Activated CD4-positive, alpha-beta T cell treated with anti-CD3 and anti-CD28 coated beads for 36 hours (primary cell): ENCODE data around the gene WNT1. TPM values are rescaled to one million over a fixed set of nuclear protein-coding genes. Genes with fewer than 3 reads are reported as not detected.

Experiments used
- ATAC-seq: fragments of 200-7000 bp; cut with Tn5 transposase; one replicate; pipeline ENCODE4 v1.10.0; 2021; ENCODE audit warnings: mild to moderate bottlenecking, moderate library complexity
- CTCF ChIA-PET: fragments of 350-600 bp; sonication (Branson Sonifier 250); formaldehyde crosslinking; loops from one replicate; lab custom pipeline; 2021; ENCODE audit warnings: antibody characterized with exemption; lab: Charles Lee
- POLR2A ChIA-PET: fragments of 350-600 bp; sonication (Branson Sonifier 250); formaldehyde crosslinking; loops from one replicate; lab custom pipeline; 2021; ENCODE audit warnings: antibody characterized with exemption, inconsistent platforms; lab: Charles Lee
- DNase-seq: peaks from one replicate; pipeline ENCODE4 v3.0.0-alpha.2; 2020
- H3K27ac Mint-ChIP-seq: one replicate; pipeline ENCODE4 v1.8.0; 2021; ENCODE audit warnings: mixed read lengths
- H3K27me3 Mint-ChIP-seq: one replicate; pipeline ENCODE4 v1.8.0; 2021; ENCODE audit warnings: mixed read lengths
- H3K36me3 Mint-ChIP-seq: one replicate; pipeline ENCODE4 v1.8.0; 2021; ENCODE audit warnings: low read depth, mixed read lengths
- H3K4me1 Mint-ChIP-seq: one replicate; pipeline ENCODE4 v1.8.0; 2021; ENCODE audit warnings: mixed read lengths
- H3K4me3 Mint-ChIP-seq: one replicate; pipeline ENCODE4 v1.8.0; 2021; ENCODE audit warnings: mild to moderate bottlenecking, moderate library complexity, mixed read lengths
- H3K9me3 Mint-ChIP-seq: one replicate; pipeline ENCODE4 v1.8.0; 2021; ENCODE audit warnings: low read depth, mixed read lengths
- intact Hi-C, 2 experiments: fragments of 100-400 bp; cut with DNase I in 1 of 2; cut with micrococcal nuclease in 1 of 2; formaldehyde crosslinking; loops; one replicate each; pipeline versions ENCODE4 v1.14.2 to v1.15.1; 2022 to 2024; cut with DNase I, micrococcal nuclease
- total RNA-seq, 2 experiments: library from RNA; stranded (reverse); gene quantifications; one replicate each; pipeline ENCODE4 v1.2.3, GENCODE V29; 2021

The WNT1 gene
- total RNA-seq, result not detected

- intact Hi-C loops, result loop anchor here (1.0 to 10.0 kb wide), 8 partner anchors 41 to 974 kb away; partner anchors contain the start of genes COL2A1 (in 1 of the 2), DNAJC22 (in 1 of the 2), FKBP11 (in 1 of the 2) and KANSL2 (in 1 of the 2)
- POLR2A ChIA-PET, result interaction anchor here (0.5 to 0.6 kb wide), 2 partner anchors 32 to 210 kb away, joined by 3 to 5 read pairs; no protein-coding TSS in a partner anchor
Observed at GRCh38 chr12:48978291-48978740, at the start of gene WNT1. WNT1 (plus strand) TSS chr12:48978322; CDS start chr12:48978651, 329 bp downstream.

DNA sequence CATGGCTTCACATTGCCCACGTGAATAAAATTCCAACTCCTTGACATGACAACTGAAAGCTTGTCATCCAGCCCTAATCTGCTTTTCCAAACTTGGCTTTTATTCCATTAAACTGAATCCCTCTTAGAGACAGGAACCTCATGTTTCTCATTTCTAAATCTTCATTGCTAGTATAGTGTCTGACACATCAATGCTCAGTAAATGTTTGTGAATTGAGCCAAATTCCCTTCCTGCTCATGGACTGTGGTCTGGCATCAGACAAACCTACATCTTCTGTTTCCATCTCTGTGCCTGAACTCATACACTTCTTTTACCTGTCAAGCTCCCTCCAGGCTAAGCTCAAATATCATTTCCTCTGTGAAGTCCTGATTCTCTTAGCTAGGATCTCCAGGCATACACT is 48.6 kb upstream of the WNT1 start:
- H3K4me3 Mint-ChIP-seq, result no peak overlapping the region
- POLR2A ChIA-PET, result no interaction called here
- CTCF ChIA-PET, result interaction anchor here (0.6 to 7.6 kb wide), 7 partner anchors 7 to 77 kb away, joined by 3 to 73 read pairs (median 4); partner anchors contain the start of gene FKBP11

More at GRCh38 chr12:48978291-48978740, at the start of gene WNT1:
- ATAC-seq, result no peak
- no peak for DNase-seq
- Mint-ChIP-seq H3K4me3 (peak within 1 kb of the TSS; percentile 54), H3K27me3 (peaks cover 70% of the 10 kb centered on the region), H3K4me1 (peaks cover 50% of the 10 kb centered on the region), H3K27ac (peak within 1 kb of the TSS; percentile 10), H3K9me3 (no peaks in the 10 kb centered on the region), H3K36me3 (no peaks in the 10 kb centered on the region)
- CTCF ChIA-PET, result interaction anchor here (0.9 to 13.1 kb wide), 16 partner anchors 10 to 163 kb away, joined by 3 to 246 read pairs (median 6); partner anchors contain the start of genes ARF3, DDN, DDX23 and DHH

DNA sequence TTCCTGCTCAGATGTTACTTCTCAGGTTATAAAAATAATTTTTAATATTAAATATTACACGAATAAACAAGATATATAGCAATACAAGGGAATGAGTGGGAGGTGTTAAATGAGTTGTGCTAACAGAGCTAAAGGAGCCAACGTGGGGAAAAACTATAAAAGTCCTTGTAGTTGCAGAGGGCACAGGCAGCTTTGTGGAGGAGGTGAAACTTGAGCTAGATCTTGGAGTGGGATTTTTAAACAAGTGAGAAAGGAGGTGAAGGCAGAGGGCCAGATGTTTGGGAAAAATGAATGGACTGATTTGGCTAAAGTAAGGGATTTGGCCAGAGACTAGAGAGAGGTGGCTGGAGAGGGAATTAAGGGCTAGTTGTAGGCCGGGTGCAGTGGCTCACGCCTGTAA is 47.6 kb upstream of the WNT1 start:
- CTCF ChIA-PET, result interaction anchor here (0.6 to 7.6 kb wide), 9 partner anchors 7 to 149 kb away, joined by 3 to 73 read pairs (median 3); partner anchors contain the start of genes ARF3 and FKBP11
- no peak overlapping the region for H3K4me3 Mint-ChIP-seq
- no peak for DNase-seq
- intact Hi-C loops, result no loop called here
- ATAC-seq, result no peak
- no peak overlapping the region for H3K27ac Mint-ChIP-seq
- peaks cover 21% of the 10 kb centered on the region for H3K36me3 Mint-ChIP-seq
- no peaks in the 10 kb centered on the region for H3K9me3 Mint-ChIP-seq
- POLR2A ChIA-PET, result interaction anchor here (0.6 kb wide), 1 partner anchor 42 kb away, joined by 3 read pairs; no protein-coding TSS in a partner anchor
- H3K4me1 Mint-ChIP-seq, result peaks cover 32% of the 10 kb centered on the region
- no peaks in the 10 kb centered on the region for H3K27me3 Mint-ChIP-seq

More for the DNA sequence above, 48.6 kb upstream of the WNT1 start:
- Mint-ChIP-seq H3K27ac (no peak overlapping the region), H3K27me3 (no peaks in the 10 kb centered on the region), H3K4me1 (peaks cover 31% of the 10 kb centered on the region), H3K36me3 (peaks cover 17% of the 10 kb centered on the region), H3K9me3 (no peaks in the 10 kb centered on the region)
- no peak for ATAC-seq
- DNase-seq, result no peak
- intact Hi-C loops, result no loop called here

GRCh38 chr12:48932878-48933277 is 45.2 kb upstream of the WNT1 start:
- H3K4me1 Mint-ChIP-seq, result peaks cover 23% of the 10 kb centered on the region
- CTCF ChIA-PET, result interaction anchor here (0.6 to 7.6 kb wide), 5 partner anchors 10 to 80 kb away, joined by 4 to 73 read pairs (median 5); partner anchors contain the start of genes DDX23, FKBP11 and WNT1
- DNase-seq (no peak), ATAC-seq (peak; percentile 33)
- no peak overlapping the region for H3K4me3 Mint-ChIP-seq
- peak overlapping the region; percentile 51 for H3K27ac Mint-ChIP-seq
- intact Hi-C loops, result no loop called here
- H3K9me3 Mint-ChIP-seq, result no peaks in the 10 kb centered on the region
- H3K36me3 Mint-ChIP-seq, result peaks cover 33% of the 10 kb centered on the region
- H3K27me3 Mint-ChIP-seq, result no peaks in the 10 kb centered on the region
- POLR2A ChIA-PET, result no interaction called here

- POLR2A ChIA-PET, result interaction anchor here (0.8 kb wide), 1 partner anchor 55 kb away, joined by 5 read pairs; no protein-coding TSS in a partner anchor
- DNase-seq (no peak), ATAC-seq (peak; percentile 45)
- Mint-ChIP-seq H3K36me3 (peaks cover 33% of the 10 kb centered on the region), H3K9me3 (no peaks in the 10 kb centered on the region), H3K4me3 (no peak overlapping the region), H3K4me1 (peaks cover 23% of the 10 kb centered on the region), H3K27me3 (no peaks in the 10 kb centered on the region), H3K27ac (peak overlapping the region; percentile 33)
- CTCF ChIA-PET, result interaction anchor here (0.7 to 7.6 kb wide), 8 partner anchors 11 to 131 kb away, joined by 3 to 73 read pairs (median 8); partner anchors contain the start of genes ARF3, DDX23 and FKBP11
- intact Hi-C loops, result loop anchor here in 1 of 2 experiments (2.0 kb wide), 1 partner anchor 55 kb away; no protein-coding TSS in a partner anchor
Observed at GRCh38 chr12:48933664-48934311, 44.3 kb upstream of the WNT1 start.

DNA sequence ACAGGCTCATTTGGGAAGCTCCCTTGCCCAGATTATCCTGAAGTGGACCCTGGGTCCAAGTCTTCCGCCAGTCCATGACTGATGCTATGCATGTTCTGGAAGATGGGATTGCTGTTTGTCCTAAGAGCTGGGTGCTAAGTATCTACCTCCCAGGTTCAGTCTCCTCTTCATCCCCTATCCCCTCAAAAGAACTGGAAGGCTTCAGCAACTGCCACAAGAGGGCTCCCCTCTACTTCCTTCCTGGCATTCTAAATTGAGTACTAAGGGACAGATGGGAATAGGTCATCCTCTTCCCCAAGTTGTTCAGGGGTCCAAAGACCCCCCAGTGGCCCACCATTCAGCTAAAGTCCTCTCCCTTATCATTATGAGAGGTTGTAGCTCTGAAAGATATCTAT is 43.8 kb upstream of the WNT1 start:
- CTCF ChIA-PET, result interaction anchor here (0.7 to 7.6 kb wide), 6 partner anchors 11 to 130 kb away, joined by 3 to 73 read pairs (median 8); partner anchors contain the start of genes ARF3, DDX23 and FKBP11
- H3K4me1 Mint-ChIP-seq, result peaks cover 23% of the 10 kb centered on the region
- intact Hi-C loops, result loop anchor here in 1 of 2 experiments (2.0 kb wide), 1 partner anchor 54 kb away; no protein-coding TSS in a partner anchor
- DNase-seq (peak; percentile 26), ATAC-seq (no peak)
- peaks cover 35% of the 10 kb centered on the region for H3K36me3 Mint-ChIP-seq
- H3K27ac Mint-ChIP-seq, result peak overlapping the region; percentile 27
- no peaks in the 10 kb centered on the region for H3K27me3 Mint-ChIP-seq
- H3K9me3 Mint-ChIP-seq, result no peaks in the 10 kb centered on the region
- POLR2A ChIA-PET, result no interaction called here
- no peak overlapping the region for H3K4me3 Mint-ChIP-seq

DNA sequence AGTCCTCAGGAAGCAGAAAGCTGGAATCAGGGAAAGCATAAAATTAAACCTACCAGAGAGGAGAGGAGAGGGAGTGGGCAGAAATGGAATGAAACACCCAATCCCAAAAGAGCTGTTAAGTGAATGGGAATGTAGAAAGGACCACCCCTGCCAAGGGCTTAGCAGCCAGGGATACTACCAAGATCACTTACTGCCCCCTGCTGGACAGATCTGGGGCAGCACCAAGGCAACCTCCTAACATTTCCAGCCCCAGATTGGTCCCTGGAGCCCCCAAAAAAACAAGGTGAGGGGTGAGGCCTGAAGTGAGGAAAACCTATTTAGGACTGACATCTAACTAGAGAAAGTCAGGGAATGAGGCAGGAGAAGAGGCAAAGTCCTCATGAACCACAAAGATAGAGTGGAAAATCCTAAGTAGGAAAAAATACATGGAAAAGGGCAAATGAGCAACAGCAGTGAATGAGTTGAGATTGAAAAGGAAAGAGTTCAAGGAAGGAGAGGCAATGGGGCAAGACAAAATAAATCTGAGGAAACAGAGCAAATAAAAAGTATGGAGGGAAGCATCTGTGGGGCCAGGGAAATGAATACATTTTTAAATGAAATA is 41.6 kb upstream of the WNT1 start:
- intact Hi-C loops, result loop anchor here (1.0 to 5.0 kb wide), 4 partner anchors 32 to 83 kb away; partner anchors contain the start of gene WNT1 (in 1 of the 2)
- CTCF ChIA-PET, result interaction anchor here (0.6 to 7.6 kb wide), 19 partner anchors 9 to 389 kb away, joined by 3 to 73 read pairs (median 3); partner anchors contain the start of genes ARF3, DDX23 and FKBP11
- Mint-ChIP-seq H3K4me1 (peaks cover 23% of the 10 kb centered on the region), H3K4me3 (no peak overlapping the region), H3K36me3 (peaks cover 39% of the 10 kb centered on the region), H3K9me3 (no peaks in the 10 kb centered on the region), H3K27ac (no peak overlapping the region), H3K27me3 (no peaks in the 10 kb centered on the region)
- DNase-seq (peak; percentile 89), ATAC-seq (peak; percentile 82)
- POLR2A ChIA-PET, result no interaction called here

DNA sequence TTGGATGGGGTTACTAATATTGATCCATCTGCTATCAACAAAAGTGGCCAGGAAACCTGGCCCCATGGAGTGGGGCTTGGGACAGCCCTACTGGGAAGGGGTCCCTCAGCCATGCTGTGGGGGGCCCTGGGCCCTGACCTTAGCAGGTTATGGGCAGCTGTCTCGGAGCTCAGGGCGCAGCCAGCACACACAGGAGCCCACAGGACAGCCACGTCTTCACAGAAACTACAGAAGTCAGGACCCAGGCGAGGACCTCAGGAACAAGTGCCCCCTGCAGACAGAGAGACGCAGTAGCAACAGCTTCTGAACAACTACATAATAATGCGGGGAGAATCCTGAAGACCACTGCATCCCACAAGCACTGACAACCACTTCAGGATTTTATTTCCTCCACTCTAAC is 41.0 kb upstream of the WNT1 start:
- intact Hi-C loops, result loop anchor here in 1 of 2 experiments (2.0 to 5.0 kb wide), 2 partner anchors 32 to 40 kb away; partner anchors contain the start of gene WNT1
- CTCF ChIA-PET, result interaction anchor here (0.7 to 7.6 kb wide), 6 partner anchors 11 to 87 kb away, joined by 3 to 73 read pairs (median 4); partner anchors contain the start of genes DDX23, FKBP11 and WNT10B
- Mint-ChIP-seq H3K27me3 (no peaks in the 10 kb centered on the region), H3K27ac (no peak overlapping the region), H3K36me3 (peaks cover 39% of the 10 kb centered on the region), H3K4me1 (peaks cover 23% of the 10 kb centered on the region), H3K4me3 (no peak overlapping the region), H3K9me3 (no peaks in the 10 kb centered on the region)
- POLR2A ChIA-PET, result no interaction called here
- DNase-seq, result no peak
- ATAC-seq, result no peak

GRCh38 chr12:48938805-48939204 is 39.3 kb upstream of the WNT1 start:
- ChIA-PET POLR2A (no interaction called here), CTCF (interaction anchor here (0.7 to 4.6 kb wide), 6 partner anchors 9 to 86 kb away, joined by 3 to 44 read pairs (median 6); partner anchors contain the start of gene DDX23)
- Mint-ChIP-seq H3K4me3 (no peak overlapping the region), H3K4me1 (peaks cover 15% of the 10 kb centered on the region), H3K27ac (no peak overlapping the region), H3K36me3 (peaks cover 32% of the 10 kb centered on the region), H3K9me3 (no peaks in the 10 kb centered on the region), H3K27me3 (no peaks in the 10 kb centered on the region)
- intact Hi-C loops, result loop anchor here in 1 of 2 experiments (5.0 kb wide), 1 partner anchor 38 kb away; the partner anchor contains the start of gene WNT1
- ATAC-seq (no peak), DNase-seq (no peak)

DNA sequence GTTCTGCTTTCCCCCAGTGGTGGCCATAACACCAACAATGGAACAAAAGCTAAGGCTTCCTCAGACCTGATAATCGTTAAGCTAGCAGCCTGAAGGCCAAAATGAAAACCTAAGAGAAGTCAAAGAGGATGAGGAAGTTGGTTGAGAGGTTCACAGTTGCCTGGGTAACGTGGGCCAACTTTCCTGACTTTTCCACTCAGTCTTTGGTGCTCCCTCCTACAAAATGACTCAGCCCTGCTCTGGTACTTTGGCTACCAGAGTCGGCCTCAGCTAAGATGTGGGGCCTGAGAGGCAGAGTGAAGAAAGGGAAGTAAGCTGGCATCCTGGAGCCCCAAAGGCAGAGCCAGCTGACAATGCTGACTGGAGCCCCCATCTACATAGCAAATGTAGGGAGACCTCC is 37.9 kb upstream of the WNT1 start:
- POLR2A ChIA-PET, result interaction anchor here (1.2 kb wide), 1 partner anchor 15 kb away, joined by 4 read pairs; the partner anchor contains the start of gene FKBP11
- H3K27ac Mint-ChIP-seq, result no peak overlapping the region
- H3K27me3 Mint-ChIP-seq, result no peaks in the 10 kb centered on the region
- DNase-seq, result no peak
- peaks cover 5% of the 10 kb centered on the region for H3K4me1 Mint-ChIP-seq
- H3K36me3 Mint-ChIP-seq, result peaks cover 27% of the 10 kb centered on the region
- H3K4me3 Mint-ChIP-seq, result no peak overlapping the region
- intact Hi-C loops, result no loop called here
- CTCF ChIA-PET, result interaction anchor here (1.4 to 2.2 kb wide), 3 partner anchors 40 to 87 kb away, joined by 5 to 14 read pairs (median 10); no protein-coding TSS in a partner anchor
- ATAC-seq, result no peak
- H3K9me3 Mint-ChIP-seq, result no peaks in the 10 kb centered on the region
